GM12864 (cell line): ENCODE data around the gene FSTL5.

ENCODE experiments used
- DNase-seq: peaks from one replicate; pipeline ENCODE4 v3.0.0-alpha.2; 2011; ENCODE audit warnings: low read depth
- H3K4me3 ChIP-seq: 2 replicates; pipeline ENCODE4 v1.5.1; 2011; ENCODE audit warnings: mild to moderate bottlenecking, low read depth, low read length, control low read depth
- CTCF ChIP-seq: IDR thresholded peaks from 2 replicates; pipeline ENCODE4 v1.5.1; 2011; ENCODE audit warnings: low read depth, mild to moderate bottlenecking, moderate library complexity, low read length, control low read depth, inconsistent platforms; ENCODE audit errors: missing control alignments

Gene FSTL5

GRCh38 chr4:161856711-161857326 is 307.0 kb downstream of the FSTL5 start:
- no peak overlapping the region for H3K4me3 ChIP-seq
- DNase-seq, result no peak
- TF ChIP-seq CTCF, result no peak

- no peak for TF ChIP-seq CTCF
- no peak for DNase-seq
- no peak overlapping the region for H3K4me3 ChIP-seq
These were observed 313.2 kb downstream of the FSTL5 start for GRCh38 chr4:161850631-161851030.

GRCh38 chr4:161841759-161842158 is 322.0 kb downstream of the FSTL5 start:
- no peak for TF ChIP-seq CTCF
- DNase-seq, result no peak
- no peak overlapping the region for H3K4me3 ChIP-seq

GRCh38 chr4:161829591-161829990 is 334.2 kb downstream of the FSTL5 start:
- no peak for TF ChIP-seq CTCF
- no peak overlapping the region for H3K4me3 ChIP-seq
- DNase-seq, result no peak

- no peak overlapping the region for H3K4me3 ChIP-seq
- TF ChIP-seq CTCF, result no peak
- DNase-seq, result no peak
These were observed 335.7 kb downstream of the FSTL5 start for GRCh38 chr4:161828061-161828460.

GRCh38 chr4:161827013-161827412 is 336.8 kb downstream of the FSTL5 start:
- no peak overlapping the region for H3K4me3 ChIP-seq
- no peak for DNase-seq
- no peak for TF ChIP-seq CTCF

GRCh38 chr4:161823450-161823849 is 340.4 kb downstream of the FSTL5 start:
- no peak for TF ChIP-seq CTCF
- DNase-seq, result no peak
- no peak overlapping the region for H3K4me3 ChIP-seq
